HL-60 (cell line): ENCODE data around the gene MAPK12.
A peak's percentile ranks its signal among the peaks of the same experiment; 100 is the strongest.

ENCODE experiments used
- DNase-seq, 2 experiments: peaks; one replicate each; pipeline ENCODE4 v3.0.0-alpha.2; 2010 to 2020; ENCODE audit warnings: low read depth in 1 of 2, low spot score in 1 of 2
- H3K27ac ChIP-seq: fragments of 250-450 bp; sonication (Bioruptor Pico); replicated peaks from 2 replicates; pipeline ENCODE4 v1.5.1; 2020; ENCODE audit warnings: mild to moderate bottlenecking, moderate library complexity
- H3K27me3 ChIP-seq: fragments of 250-450 bp; sonication (Bioruptor Pico); 2 replicates; pipeline ENCODE4 v1.5.1; 2021; ENCODE audit warnings: mild to moderate bottlenecking, moderate library complexity; ENCODE audit not compliant: insufficient read depth, poor library complexity, severe bottlenecking
- H3K4me3 ChIP-seq: replicated peaks from 2 replicates; pipeline ENCODE4 v1.5.1; 2011; ENCODE audit warnings: mild to moderate bottlenecking, control low read depth, low read length; ENCODE audit not compliant: insufficient read depth
- GABPA ChIP-seq: IDR thresholded peaks from 2 replicates; pipeline ENCODE4 v1.6.1; 2012; ENCODE audit warnings: low read depth
- POLR2AphosphoS5 ChIP-seq: IDR thresholded peaks from 2 replicates; pipeline ENCODE4 v1.6.1; 2012; ENCODE audit warnings: low read depth
- SPI1 ChIP-seq: IDR thresholded peaks from 2 replicates; pipeline ENCODE4 v1.6.1; 2012; ENCODE audit warnings: low read depth, mild to moderate bottlenecking, borderline replicate concordance
- TF ChIP-seq, protein P1 (sequence below): IDR thresholded peaks from one replicate; pipeline ENCODE4 v1.5.1; 2011; ENCODE audit warnings: low read length, control low read depth, inconsistent platforms; ENCODE audit not compliant: insufficient read depth
- TF ChIP-seq, protein P2 (sequence below): IDR thresholded peaks from 2 replicates; pipeline ENCODE4 v1.6.1; 2012; ENCODE audit warnings: low read depth; ENCODE audit not compliant: insufficient replicate concordance

MAPK12 gene

DNA sequence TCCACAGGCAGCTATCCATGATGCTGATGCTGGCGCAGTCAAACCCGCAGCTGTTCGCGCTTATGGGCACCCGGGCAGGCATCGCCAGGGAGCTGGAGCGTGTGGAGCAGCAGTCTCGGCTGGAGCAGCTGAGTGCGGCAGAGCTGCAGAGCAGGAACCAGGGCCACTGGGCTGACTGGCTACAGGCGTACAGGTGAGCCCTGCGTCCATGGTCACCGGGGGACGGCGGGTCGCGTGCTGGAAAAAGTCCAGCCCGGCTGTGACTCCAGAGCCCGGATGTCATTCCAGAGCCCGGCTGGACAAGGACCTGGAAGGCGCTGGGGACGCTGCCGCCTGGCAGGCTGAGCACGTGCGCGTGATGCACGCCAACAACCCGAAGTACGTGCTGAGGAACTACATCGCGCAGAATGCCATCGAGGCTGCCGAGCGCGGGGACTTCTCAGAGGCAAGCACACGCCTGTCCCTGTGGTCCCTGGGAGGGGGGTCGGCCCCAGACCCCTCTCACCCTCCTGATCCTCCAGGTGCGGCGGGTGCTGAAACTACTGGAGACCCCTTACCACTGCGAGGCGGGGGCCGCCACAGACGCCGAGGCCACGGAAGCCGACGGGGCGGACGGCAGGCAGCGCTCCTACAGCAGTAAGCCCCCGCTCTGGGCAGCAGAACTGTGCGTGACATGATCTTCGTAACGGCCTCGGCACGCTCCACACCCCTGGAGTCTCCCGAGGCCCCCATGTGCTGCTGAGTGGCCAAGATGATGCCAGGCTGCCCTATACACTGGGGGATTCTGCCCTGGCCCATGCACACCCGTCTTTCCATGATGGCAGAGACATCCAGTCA, 44.6 kb downstream of the MAPK12 start:
- no peak for DNase-seq
- Histone ChIP-seq H3K4me3 (no peak overlapping the region), H3K27ac (no peak overlapping the region), H3K27me3 (no peaks in the 10 kb centered on the region)
- TF ChIP-seq GABPA (no peak), SPI1 (no peak), POLR2AphosphoS5 (no peak)
- TF ChIP-seq, protein P1, sequence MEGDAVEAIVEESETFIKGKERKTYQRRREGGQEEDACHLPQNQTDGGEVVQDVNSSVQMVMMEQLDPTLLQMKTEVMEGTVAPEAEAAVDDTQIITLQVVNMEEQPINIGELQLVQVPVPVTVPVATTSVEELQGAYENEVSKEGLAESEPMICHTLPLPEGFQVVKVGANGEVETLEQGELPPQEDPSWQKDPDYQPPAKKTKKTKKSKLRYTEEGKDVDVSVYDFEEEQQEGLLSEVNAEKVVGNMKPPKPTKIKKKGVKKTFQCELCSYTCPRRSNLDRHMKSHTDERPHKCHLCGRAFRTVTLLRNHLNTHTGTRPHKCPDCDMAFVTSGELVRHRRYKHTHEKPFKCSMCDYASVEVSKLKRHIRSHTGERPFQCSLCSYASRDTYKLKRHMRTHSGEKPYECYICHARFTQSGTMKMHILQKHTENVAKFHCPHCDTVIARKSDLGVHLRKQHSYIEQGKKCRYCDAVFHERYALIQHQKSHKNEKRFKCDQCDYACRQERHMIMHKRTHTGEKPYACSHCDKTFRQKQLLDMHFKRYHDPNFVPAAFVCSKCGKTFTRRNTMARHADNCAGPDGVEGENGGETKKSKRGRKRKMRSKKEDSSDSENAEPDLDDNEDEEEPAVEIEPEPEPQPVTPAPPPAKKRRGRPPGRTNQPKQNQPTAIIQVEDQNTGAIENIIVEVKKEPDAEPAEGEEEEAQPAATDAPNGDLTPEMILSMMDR, result no peak
- TF ChIP-seq, protein P2, sequence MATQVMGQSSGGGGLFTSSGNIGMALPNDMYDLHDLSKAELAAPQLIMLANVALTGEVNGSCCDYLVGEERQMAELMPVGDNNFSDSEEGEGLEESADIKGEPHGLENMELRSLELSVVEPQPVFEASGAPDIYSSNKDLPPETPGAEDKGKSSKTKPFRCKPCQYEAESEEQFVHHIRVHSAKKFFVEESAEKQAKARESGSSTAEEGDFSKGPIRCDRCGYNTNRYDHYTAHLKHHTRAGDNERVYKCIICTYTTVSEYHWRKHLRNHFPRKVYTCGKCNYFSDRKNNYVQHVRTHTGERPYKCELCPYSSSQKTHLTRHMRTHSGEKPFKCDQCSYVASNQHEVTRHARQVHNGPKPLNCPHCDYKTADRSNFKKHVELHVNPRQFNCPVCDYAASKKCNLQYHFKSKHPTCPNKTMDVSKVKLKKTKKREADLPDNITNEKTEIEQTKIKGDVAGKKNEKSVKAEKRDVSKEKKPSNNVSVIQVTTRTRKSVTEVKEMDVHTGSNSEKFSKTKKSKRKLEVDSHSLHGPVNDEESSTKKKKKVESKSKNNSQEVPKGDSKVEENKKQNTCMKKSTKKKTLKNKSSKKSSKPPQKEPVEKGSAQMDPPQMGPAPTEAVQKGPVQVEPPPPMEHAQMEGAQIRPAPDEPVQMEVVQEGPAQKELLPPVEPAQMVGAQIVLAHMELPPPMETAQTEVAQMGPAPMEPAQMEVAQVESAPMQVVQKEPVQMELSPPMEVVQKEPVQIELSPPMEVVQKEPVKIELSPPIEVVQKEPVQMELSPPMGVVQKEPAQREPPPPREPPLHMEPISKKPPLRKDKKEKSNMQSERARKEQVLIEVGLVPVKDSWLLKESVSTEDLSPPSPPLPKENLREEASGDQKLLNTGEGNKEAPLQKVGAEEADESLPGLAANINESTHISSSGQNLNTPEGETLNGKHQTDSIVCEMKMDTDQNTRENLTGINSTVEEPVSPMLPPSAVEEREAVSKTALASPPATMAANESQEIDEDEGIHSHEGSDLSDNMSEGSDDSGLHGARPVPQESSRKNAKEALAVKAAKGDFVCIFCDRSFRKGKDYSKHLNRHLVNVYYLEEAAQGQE, result no peak

DNA sequence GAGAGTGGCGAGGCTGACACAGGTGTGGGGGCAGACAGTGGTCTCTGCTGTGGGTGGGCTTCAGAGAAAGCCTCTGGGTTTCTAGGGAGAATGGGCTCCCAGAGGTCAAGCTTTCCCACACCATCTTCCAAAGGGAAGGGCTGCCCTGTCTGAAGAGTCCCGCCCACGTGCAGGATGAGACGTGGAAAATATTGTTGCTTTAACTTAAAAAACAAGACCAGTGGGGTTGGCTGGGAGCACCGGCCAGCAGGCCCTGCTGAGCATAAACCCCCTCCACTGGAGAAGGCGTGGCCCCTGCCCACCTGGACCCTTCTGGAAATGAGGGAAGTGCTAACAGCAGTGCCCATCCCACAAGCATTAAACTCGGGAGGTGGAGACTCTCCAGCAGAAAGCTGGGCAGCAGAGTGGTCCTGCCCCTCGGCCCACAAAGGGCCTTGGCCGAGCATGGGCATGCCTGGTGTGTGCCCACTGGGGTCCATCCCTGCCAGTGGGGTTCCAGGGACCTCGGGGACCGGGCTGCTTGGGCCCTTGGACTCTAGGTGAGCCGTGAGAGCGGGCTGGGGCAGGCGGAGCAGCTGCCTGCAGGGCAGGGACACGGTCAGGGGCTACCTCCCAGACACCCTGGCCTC, 45.3 kb downstream of the MAPK12 start:
- H3K27ac ChIP-seq, result no peak overlapping the region
- no peak overlapping the region for H3K4me3 ChIP-seq
- DNase-seq, result no peak
- TF ChIP-seq SPI1 (no peak), GABPA (no peak), POLR2AphosphoS5 (no peak)
- TF ChIP-seq, protein P1, result no peak
- TF ChIP-seq, protein P2, result no peak
- no peaks in the 10 kb centered on the region for H3K27me3 ChIP-seq

DNA sequence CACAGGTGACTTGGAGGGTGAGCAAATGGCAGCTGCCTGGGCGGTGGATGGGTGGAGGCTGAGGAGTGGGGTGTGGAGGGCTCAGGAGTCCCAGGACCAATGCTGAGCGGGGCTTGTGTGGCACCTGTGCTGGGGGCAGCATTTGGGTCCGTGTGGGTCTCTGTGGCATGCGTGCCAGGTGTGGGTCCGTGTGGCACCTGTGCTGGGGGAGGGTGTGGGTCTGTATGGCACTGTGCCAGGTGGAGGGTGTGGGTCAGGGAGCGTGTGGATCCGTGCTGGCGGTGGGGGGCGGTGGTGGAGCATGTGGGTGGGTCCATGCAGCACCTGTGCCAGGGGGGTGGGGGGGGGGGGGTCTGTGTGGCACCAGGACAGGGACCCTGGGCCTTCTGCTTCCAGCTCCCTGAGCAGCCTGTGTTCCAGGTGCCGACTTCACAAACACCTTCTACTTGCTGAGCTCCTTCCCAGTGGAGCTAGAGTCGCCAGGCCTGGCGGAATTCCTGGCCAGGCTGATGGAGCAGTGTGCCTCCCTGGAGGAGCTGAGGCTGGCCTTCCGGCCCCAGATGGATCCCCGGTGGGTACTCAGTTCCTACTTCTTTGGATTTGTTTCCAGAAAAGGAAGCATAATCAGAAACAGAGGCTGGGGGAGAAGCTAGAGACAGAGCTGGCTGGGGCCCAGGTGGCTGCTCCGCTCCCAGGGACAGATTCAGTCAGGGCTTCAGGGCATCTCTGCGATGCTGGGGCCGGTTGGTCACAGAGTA, 46.0 kb downstream of the MAPK12 start:
- H3K27ac ChIP-seq, result no peak overlapping the region
- no peak overlapping the region for H3K4me3 ChIP-seq
- peak; percentile 15; the same call in 1 of the 2 replicates for TF ChIP-seq POLR2AphosphoS5
- no peak for TF ChIP-seq SPI1
- no peaks in the 10 kb centered on the region for H3K27me3 ChIP-seq
- no peak for DNase-seq

DNA sequence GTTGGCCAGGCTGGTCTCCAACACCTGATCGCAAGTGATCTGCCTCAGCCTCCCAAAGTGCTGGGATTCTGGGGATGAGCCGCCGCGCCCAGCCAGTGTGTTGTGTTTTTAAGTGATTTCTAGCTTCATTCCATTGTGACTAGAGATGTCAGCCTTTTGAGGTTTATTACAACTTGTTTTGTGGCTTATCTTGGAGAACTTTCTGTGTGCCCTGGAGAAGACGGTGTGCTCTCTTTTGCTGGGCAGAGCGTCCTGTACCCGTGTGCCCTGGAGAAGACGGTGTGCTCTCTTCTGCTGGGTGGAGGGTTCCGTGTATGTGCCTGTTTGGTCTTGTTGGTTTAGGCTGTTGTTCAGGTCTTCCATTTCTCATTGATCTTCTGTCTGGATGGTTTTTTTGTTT, 48.2 kb downstream of the MAPK12 start:
- TF ChIP-seq, protein P2, result no peak
- TF ChIP-seq, protein P1, result no peak
- H3K27me3 ChIP-seq, result no peaks in the 10 kb centered on the region
- no peak overlapping the region for H3K27ac ChIP-seq
- H3K4me3 ChIP-seq, result no peak overlapping the region
- no peak for DNase-seq
